H1 (cell line): ENCODE results near the gene TNFAIP8L3.

Source experiments
- BCL11A ChIP-seq, 2 experiments: IDR thresholded peaks; one replicate each; pipeline ENCODE4 v1.6.1; 2011; ENCODE audit warnings: low read depth in 2 of 2, low read length in 2 of 2, mild to moderate bottlenecking in 2 of 2
- EP300 ChIP-seq, 2 experiments: IDR thresholded peaks; 1 replicate in 1 of 2; 2 replicates in 1 of 2; pipeline ENCODE4 v1.6.1; 2011 to 2012; ENCODE audit warnings: low read depth in 2 of 2, low read length in 2 of 2, mild to moderate bottlenecking in 2 of 2, borderline replicate concordance in 1 of 2, inconsistent platforms in 1 of 2, moderate library complexity in 1 of 2
- JUN ChIP-seq: IDR thresholded peaks from 2 replicates; pipeline ENCODE4 v1.6.1; 2011; ENCODE audit warnings: low read depth, mild to moderate bottlenecking, improper control_type of control experiment, low read length
- POLR2AphosphoS5 ChIP-seq: IDR thresholded peaks from 2 replicates; pipeline ENCODE4 v1.6.1; 2011; ENCODE audit warnings: low read depth, low read length
- RAD21 ChIP-seq, 2 experiments: IDR thresholded peaks in 1 of 2; conservative IDR thresholded peaks in 1 of 2; 2 replicates each; pipeline ENCODE4 v1.6.1; 2011; ENCODE audit warnings: low read depth in 2 of 2, low read length in 2 of 2, improper control_type of control experiment in 1 of 2, inconsistent platforms in 1 of 2, mild to moderate bottlenecking in 1 of 2, moderate library complexity in 1 of 2
- RFX5 ChIP-seq: IDR thresholded peaks from 2 replicates; pipeline ENCODE4 v1.6.1; 2011; ENCODE audit warnings: low read depth, low read length, improper control_type of control experiment, borderline replicate concordance
- TAF1 ChIP-seq: IDR thresholded peaks from 2 replicates; pipeline ENCODE4 v1.6.1; 2011; ENCODE audit warnings: mild to moderate bottlenecking, low read depth, low read length

DNA sequence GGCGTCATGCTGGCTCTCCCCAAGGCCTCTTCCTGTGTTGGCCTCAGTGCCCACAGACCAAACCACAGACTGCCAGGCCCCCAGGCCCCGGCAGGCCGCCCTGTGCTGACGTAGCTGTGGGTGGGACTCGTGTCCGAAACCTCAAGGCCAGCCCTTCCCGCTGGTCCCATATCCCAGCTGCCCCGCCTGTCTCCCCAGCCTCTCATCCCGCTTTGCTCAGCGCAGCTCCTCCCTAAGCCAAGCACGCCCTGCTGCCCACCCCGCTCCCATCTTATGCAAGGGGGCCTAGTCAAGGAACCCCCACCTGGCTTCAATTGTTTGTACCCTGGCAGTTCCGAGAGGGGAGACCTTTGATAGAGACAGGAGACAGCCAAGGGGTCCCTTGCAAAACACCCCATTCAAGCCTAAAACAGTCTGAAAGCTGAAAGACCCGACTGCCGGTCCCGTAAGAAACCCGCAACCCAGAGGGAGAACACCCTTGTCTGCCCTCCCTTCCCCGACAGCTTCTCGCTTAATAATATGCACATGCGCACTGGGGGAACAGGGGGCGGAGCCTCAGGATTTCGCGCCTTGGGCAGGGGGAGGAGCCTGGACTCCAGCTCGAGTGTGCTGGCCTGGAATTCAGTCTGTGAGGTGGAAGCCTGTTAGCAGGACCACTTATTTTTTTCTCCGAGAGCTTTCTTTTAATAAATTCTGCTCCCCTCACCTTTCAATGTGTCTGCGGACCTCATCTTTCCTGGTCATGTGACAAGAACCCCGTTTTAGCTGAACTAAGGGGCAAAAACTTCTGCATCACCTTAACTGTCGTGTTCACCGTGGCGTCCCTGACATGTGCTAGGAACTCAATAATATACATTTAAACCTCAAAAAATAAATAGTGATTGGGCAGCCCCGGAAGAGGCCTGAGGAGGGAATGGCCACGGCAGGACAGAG lies 17.2 kb downstream of the TNFAIP8L3 start:
- no peak for TF ChIP-seq BCL11A (IDR thresholded peaks at IDR 0.05; ENCODE audit: low read depth in 2 of 2, low read length in 2 of 2)
- TF ChIP-seq RFX5: no peak
- TF ChIP-seq RAD21 (IDR thresholded peaks at IDR 0.05 in 1 of 2, conservative IDR thresholded peaks at IDR 0.05 in 1 of 2; ENCODE audit: low read depth in 2 of 2, low read length in 2 of 2): no peak
- peak; percentile 54; the same call in 1 of the 2 replicates for TF ChIP-seq POLR2AphosphoS5
- TF ChIP-seq JUN: no peak
- TF ChIP-seq EP300 (IDR thresholded peaks at IDR 0.05; ENCODE audit: borderline replicate concordance in 1 of 2, low read depth in 2 of 2, low read length in 2 of 2): no peak
- TF ChIP-seq TAF1: peak; percentile 84
